ENCODE data around the gene KSR1. TPM values are rescaled to one million over a fixed set of nuclear protein-coding genes. Genes with fewer than 3 reads are reported as not detected.

KSR1 gene
- polyA plus RNA-seq, 1 of the 3 experiments (the other 2 are of a cell fraction) = 7.5 TPM

- TF ChIP-seq, protein P1, sequence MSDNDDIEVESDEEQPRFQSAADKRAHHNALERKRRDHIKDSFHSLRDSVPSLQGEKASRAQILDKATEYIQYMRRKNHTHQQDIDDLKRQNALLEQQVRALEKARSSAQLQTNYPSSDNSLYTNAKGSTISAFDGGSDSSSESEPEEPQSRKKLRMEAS (IDR thresholded peaks at IDR 0.05; ENCODE audit: low read depth) = no peak
- TF ChIP-seq GATA2 (CRISPR knock-in tag; IDR thresholded peaks at IDR 0.05) (no peak), TCF12 (IDR thresholded peaks at IDR 0.05) (no peak), POLR2AphosphoS5 (IDR thresholded peaks at IDR 0.05; ENCODE audit: low read depth, low read length) (no peak), RCOR1 (IDR thresholded peaks at IDR 0.05; ENCODE audit: low read length) (no peak), JUND (IDR thresholded peaks at IDR 0.05) (no peak), REST (IDR thresholded peaks at IDR 0.05; ENCODE audit: low read depth, low read length) (no peak), FOSL2 (IDR thresholded peaks at IDR 0.05; ENCODE audit: borderline replicate concordance, low read depth) (no peak), FOXM1 (IDR thresholded peaks at IDR 0.05; ENCODE audit: low read depth) (no peak), SMC3 (IDR thresholded peaks at IDR 0.05; ENCODE audit: low read depth, low read length) (no peak), FOXJ3 (CRISPR knock-in tag; IDR thresholded peaks at IDR 0.05) (no peak), YY1 (IDR thresholded peaks at IDR 0.05; ENCODE audit: low read depth) (no peak), TAF1 (IDR thresholded peaks at IDR 0.05; ENCODE audit: borderline replicate concordance, low read depth, low read length) (no peak), RXRA (IDR thresholded peaks at IDR 0.05; ENCODE audit: borderline replicate concordance, low read depth) (no peak), EP300 (IDR thresholded peaks at IDR 0.05; ENCODE audit: borderline replicate concordance in 1 of 2, low read depth in 1 of 2, low read length in 1 of 2) (no peak)
- TF ChIP-seq, protein P2, sequence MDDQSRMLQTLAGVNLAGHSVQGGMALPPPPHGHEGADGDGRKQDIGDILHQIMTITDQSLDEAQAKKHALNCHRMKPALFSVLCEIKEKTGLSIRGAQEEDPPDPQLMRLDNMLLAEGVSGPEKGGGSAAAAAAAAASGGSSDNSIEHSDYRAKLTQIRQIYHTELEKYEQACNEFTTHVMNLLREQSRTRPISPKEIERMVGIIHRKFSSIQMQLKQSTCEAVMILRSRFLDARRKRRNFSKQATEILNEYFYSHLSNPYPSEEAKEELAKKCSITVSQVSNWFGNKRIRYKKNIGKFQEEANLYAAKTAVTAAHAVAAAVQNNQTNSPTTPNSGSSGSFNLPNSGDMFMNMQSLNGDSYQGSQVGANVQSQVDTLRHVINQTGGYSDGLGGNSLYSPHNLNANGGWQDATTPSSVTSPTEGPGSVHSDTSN (IDR thresholded peaks at IDR 0.05) = no peak
- no peaks in the 10 kb centered on the region for H3K36me3 ChIP-seq (replicated peaks in 1 of 2; ENCODE audit: control insufficient read depth in 1 of 2, insufficient read depth in 2 of 2, low read length in 1 of 2)
- no peaks in the 10 kb centered on the region for H3K9me3 ChIP-seq
- H3K9me2 ChIP-seq = no peaks in the 10 kb centered on the region
- no peak overlapping the region for H2AFZ ChIP-seq (ENCODE audit: low read depth)
- H4K20me1 ChIP-seq (ENCODE audit: insufficient read depth) = no peaks in the 10 kb centered on the region
- no peak overlapping the region for H3K9ac ChIP-seq
- ChIA-PET CTCF (interaction anchor here (1.1 kb wide), 1 partner anchor 73 kb away, joined by 3 read pairs; no protein-coding TSS in a partner anchor), POLR2A (no interaction called here)
- 83% methylated on average over 10 of the region's 15 CpGs for WGBS (ENCODE audit: low lambda C conversion rate)
- no peaks in the 10 kb centered on the region; a peak in 1 of 4 replicates for H3K4me1 ChIP-seq (ENCODE audit: control insufficient read depth in 1 of 2, insufficient read depth in 2 of 2, low read depth in 1 of 2, low read length in 1 of 2)
- no peaks in the 10 kb centered on the region for H3F3A ChIP-seq (replicated peaks; ENCODE audit: insufficient read depth)
- DNase-seq = no peak
- H3K27me3 ChIP-seq (ENCODE audit: insufficient read depth) = no peaks in the 10 kb centered on the region
- H3K4me2 ChIP-seq = no peak overlapping the region
- H3K79me2 ChIP-seq (ENCODE audit: insufficient read depth) = no peaks in the 10 kb centered on the region
- no peak overlapping the region for H3K4me3 ChIP-seq (ENCODE audit: low read depth in 2 of 2, low read length in 1 of 2)
- H3K27ac ChIP-seq (ENCODE audit: low read depth in 2 of 2, low read length in 1 of 2) = no peak overlapping the region
These were observed 48.1 kb downstream of the KSR1 start for GRCh38 chr17:27504188-27504995.
